Stimulated activated effector memory CD8-positive, alpha-beta T cell treated with anti-CD3 and anti-CD28 coated beads, Interleukin-12 subunit alpha, Interleukin-12 subunit beta, amount 100 ng/mL, for 72 hours (primary cell): ENCODE measurements around the gene KCND3.

Experiments used
- ATAC-seq: fragments of 150-1000 bp; cut with Tn5 transposase; 2 replicates; pipeline ENCODE4 v1.10.0; 2021
- DNase-seq, 2 donors: peaks; one replicate each; pipeline ENCODE4 v3.0.0; 2021 to 2022; ENCODE audit warnings: low spot score in 2 of 2
- H3K27ac Mint-ChIP-seq: one replicate; pipeline ENCODE4 v1.8.0; 2022; ENCODE audit warnings: mild to moderate bottlenecking, mixed read lengths
- H3K36me3 Mint-ChIP-seq: one replicate; pipeline ENCODE4 v1.8.0; 2022; ENCODE audit warnings: mild to moderate bottlenecking, mixed read lengths
- H3K4me1 Mint-ChIP-seq: one replicate; pipeline ENCODE4 v1.8.0; 2022; ENCODE audit warnings: mixed read lengths
- H3K4me3 Mint-ChIP-seq: one replicate; pipeline ENCODE4 v1.8.0; 2022; ENCODE audit warnings: mild to moderate bottlenecking, mixed read lengths
- H3K9me3 Mint-ChIP-seq: one replicate; pipeline ENCODE4 v1.8.0; 2022; ENCODE audit warnings: mixed read lengths

Gene KCND3

GRCh38 chr1:111989531-111990025, at the start of gene KCND3:
TSS of gene KCND3 (minus strand) at chr1:111989668.
- DNase-seq (no peak), ATAC-seq (no peak)
- Mint-ChIP-seq H3K9me3 (no peaks in the 10 kb centered on the region), H3K4me3 (peak within 1 kb of the TSS; percentile 54), H3K27ac (no peak within 1 kb of the TSS), H3K4me1 (peaks cover 6% of the 10 kb centered on the region), H3K36me3 (no peaks in the 10 kb centered on the region)

- ATAC-seq = no peak
- DNase-seq = no peak
- no peaks in the 10 kb centered on the region for H3K9me3 Mint-ChIP-seq
- H3K36me3 Mint-ChIP-seq = no peaks in the 10 kb centered on the region
- H3K27ac Mint-ChIP-seq = no peak overlapping the region
- no peak overlapping the region for H3K4me3 Mint-ChIP-seq
- no peaks in the 10 kb centered on the region for H3K4me1 Mint-ChIP-seq
These were observed 44.8 kb upstream of the KCND3 start for GRCh38 chr1:112034277-112034676.

GRCh38 chr1:112033439-112034120, 44.1 kb upstream of the KCND3 start:
- ATAC-seq (no peak), DNase-seq (no peak)
- Mint-ChIP-seq H3K4me1 (no peaks in the 10 kb centered on the region), H3K9me3 (no peaks in the 10 kb centered on the region), H3K27ac (no peak overlapping the region), H3K36me3 (no peaks in the 10 kb centered on the region), H3K4me3 (no peak overlapping the region)

- Mint-ChIP-seq H3K4me3 (no peak overlapping the region), H3K4me1 (no peaks in the 10 kb centered on the region), H3K9me3 (no peaks in the 10 kb centered on the region), H3K27ac (no peak overlapping the region), H3K36me3 (no peaks in the 10 kb centered on the region)
- ATAC-seq = no peak
- DNase-seq = no peak
These were observed 40.7 kb upstream of the KCND3 start for GRCh38 chr1:112030157-112030556.

- Mint-ChIP-seq H3K4me1 (no peaks in the 10 kb centered on the region), H3K9me3 (no peaks in the 10 kb centered on the region), H3K36me3 (no peaks in the 10 kb centered on the region), H3K4me3 (no peak overlapping the region), H3K27ac (no peak overlapping the region)
- ATAC-seq = no peak
- DNase-seq = no peak
These were observed 38.2 kb upstream of the KCND3 start for GRCh38 chr1:112027696-112028095.

GRCh38 chr1:112026501-112026900, 37.0 kb upstream of the KCND3 start:
- no peak for DNase-seq
- Mint-ChIP-seq H3K4me3 (no peak overlapping the region), H3K27ac (no peak overlapping the region), H3K4me1 (no peaks in the 10 kb centered on the region), H3K9me3 (no peaks in the 10 kb centered on the region), H3K36me3 (no peaks in the 10 kb centered on the region)
- ATAC-seq = no peak

- ATAC-seq = no peak
- H3K4me1 Mint-ChIP-seq = no peaks in the 10 kb centered on the region
- no peaks in the 10 kb centered on the region for H3K36me3 Mint-ChIP-seq
- DNase-seq = no peak
- no peak overlapping the region for H3K4me3 Mint-ChIP-seq
- H3K9me3 Mint-ChIP-seq = no peaks in the 10 kb centered on the region
- H3K27ac Mint-ChIP-seq = no peak overlapping the region
These were observed 36.5 kb upstream of the KCND3 start for GRCh38 chr1:112026016-112026415.

GRCh38 chr1:112021263-112021662, 31.8 kb upstream of the KCND3 start:
- H3K4me1 Mint-ChIP-seq = no peaks in the 10 kb centered on the region
- no peaks in the 10 kb centered on the region for H3K36me3 Mint-ChIP-seq
- no peaks in the 10 kb centered on the region for H3K9me3 Mint-ChIP-seq
- H3K27ac Mint-ChIP-seq = no peak overlapping the region
- H3K4me3 Mint-ChIP-seq = no peak overlapping the region
- ATAC-seq (no peak), DNase-seq (no peak)

GRCh38 chr1:112017183-112017582, 27.7 kb upstream of the KCND3 start:
- H3K27ac Mint-ChIP-seq = no peak overlapping the region
- no peaks in the 10 kb centered on the region for H3K4me1 Mint-ChIP-seq
- DNase-seq (no peak), ATAC-seq (no peak)
- H3K4me3 Mint-ChIP-seq = no peak overlapping the region
- peaks cover 4% of the 10 kb centered on the region for H3K9me3 Mint-ChIP-seq
- no peaks in the 10 kb centered on the region for H3K36me3 Mint-ChIP-seq

GRCh38 chr1:112012823-112013222, 23.4 kb upstream of the KCND3 start:
- H3K36me3 Mint-ChIP-seq = no peaks in the 10 kb centered on the region
- H3K9me3 Mint-ChIP-seq = peaks cover 4% of the 10 kb centered on the region
- H3K4me1 Mint-ChIP-seq = no peaks in the 10 kb centered on the region

GRCh38 chr1:112011202-112011601, 21.7 kb upstream of the KCND3 start:
- H3K4me3 Mint-ChIP-seq = no peak overlapping the region
- H3K9me3 Mint-ChIP-seq = peaks cover 4% of the 10 kb centered on the region
- no peak for DNase-seq
- no peaks in the 10 kb centered on the region for H3K4me1 Mint-ChIP-seq
- no peak for ATAC-seq
- H3K27ac Mint-ChIP-seq = no peak overlapping the region
- H3K36me3 Mint-ChIP-seq = no peaks in the 10 kb centered on the region

More at GRCh38 chr1:112012823-112013222, 23.4 kb upstream of the KCND3 start:
- Mint-ChIP-seq H3K27ac (no peak overlapping the region), H3K4me3 (no peak overlapping the region)
- ATAC-seq (no peak), DNase-seq (no peak)

GRCh38 chr1:112007169-112007568, 17.7 kb upstream of the KCND3 start:
- no peaks in the 10 kb centered on the region for H3K4me1 Mint-ChIP-seq
- H3K36me3 Mint-ChIP-seq = no peaks in the 10 kb centered on the region
- H3K27ac Mint-ChIP-seq = no peak overlapping the region
- H3K9me3 Mint-ChIP-seq = no peaks in the 10 kb centered on the region
- no peak overlapping the region for H3K4me3 Mint-ChIP-seq
- ATAC-seq (no peak), DNase-seq (no peak)

- DNase-seq = no peak
- no peak overlapping the region for H3K4me3 Mint-ChIP-seq
- no peaks in the 10 kb centered on the region for H3K9me3 Mint-ChIP-seq
- no peak for ATAC-seq
- no peak overlapping the region for H3K27ac Mint-ChIP-seq
- no peaks in the 10 kb centered on the region for H3K36me3 Mint-ChIP-seq
- no peaks in the 10 kb centered on the region for H3K4me1 Mint-ChIP-seq
These were observed 17.1 kb upstream of the KCND3 start for GRCh38 chr1:112006416-112007025.

- no peaks in the 10 kb centered on the region for H3K4me1 Mint-ChIP-seq
- no peak for ATAC-seq
- no peaks in the 10 kb centered on the region for H3K36me3 Mint-ChIP-seq
- DNase-seq = no peak
- no peak overlapping the region for H3K27ac Mint-ChIP-seq
- no peak overlapping the region for H3K4me3 Mint-ChIP-seq
- H3K9me3 Mint-ChIP-seq = no peaks in the 10 kb centered on the region
These were observed 14.6 kb upstream of the KCND3 start for GRCh38 chr1:112004076-112004475.

- ATAC-seq (no peak), DNase-seq (no peak)
- no peaks in the 10 kb centered on the region for H3K36me3 Mint-ChIP-seq
- H3K27ac Mint-ChIP-seq = no peak overlapping the region
- H3K9me3 Mint-ChIP-seq = no peaks in the 10 kb centered on the region
- H3K4me1 Mint-ChIP-seq = no peaks in the 10 kb centered on the region
- no peak overlapping the region for H3K4me3 Mint-ChIP-seq
These were observed 13.0 kb upstream of the KCND3 start for GRCh38 chr1:112002514-112002913.

GRCh38 chr1:112001436-112001835, 12.0 kb upstream of the KCND3 start:
- Mint-ChIP-seq H3K4me3 (no peak overlapping the region), H3K36me3 (no peaks in the 10 kb centered on the region), H3K4me1 (no peaks in the 10 kb centered on the region), H3K9me3 (no peaks in the 10 kb centered on the region), H3K27ac (no peak overlapping the region)
- DNase-seq = no peak
- ATAC-seq = no peak
